Measurements from ENCODE around the gene ACTR2. TPM values are rescaled to one million over a fixed set of nuclear protein-coding genes. Genes with fewer than 3 reads are reported as not detected.
A peak's percentile ranks its signal among the peaks of the same experiment; 100 is the strongest.
"Not testable (repeated sequence)": the region's sequence is repeated elsewhere in the genome, so short reads cannot be mapped to it uniquely, and the experiment has no call there.

Gene ACTR2
- total RNA-seq, 3 donors from 2014 or later: 235 to 273 (median 268) TPM

- Histone ChIP-seq H3K4me3 (no peak overlapping the region), H3K36me3 (ENCODE audit: low read depth) (no peaks in the 10 kb centered on the region), H3K9me3 (no peaks in the 10 kb centered on the region), H3K4me1 (ENCODE audit: low read depth) (no peaks in the 10 kb centered on the region)
- no peak for DNase-seq
- intact Hi-C loops (cut with DNase I, micrococcal nuclease): no loop called here
- no peak for TF ChIP-seq CTCF (IDR thresholded peaks at IDR 0.05)
- ATAC-seq: no peak
Observed at GRCh38 chr2:65313954-65314256, 86.3 kb downstream of the ACTR2 start.

GRCh38 chr2:65314801-65315441 lies 87.3 kb downstream of the ACTR2 start:
- no peak for TF ChIP-seq CTCF (IDR thresholded peaks at IDR 0.05)
- Histone ChIP-seq H3K4me3 (no peak overlapping the region), H3K9me3 (no peaks in the 10 kb centered on the region), H3K36me3 (ENCODE audit: low read depth) (no peaks in the 10 kb centered on the region), H3K4me1 (ENCODE audit: low read depth) (peaks cover 3% of the 10 kb centered on the region)
- ATAC-seq (no peak), DNase-seq (no peak)
- intact Hi-C loops (cut with DNase I, micrococcal nuclease): no loop called here

- Histone ChIP-seq H3K4me1 (ENCODE audit: low read depth) (peaks cover 6% of the 10 kb centered on the region), H3K9me3 (no peaks in the 10 kb centered on the region), H3K4me3 (no peak overlapping the region), H3K36me3 (ENCODE audit: low read depth) (no peaks in the 10 kb centered on the region)
- DNase-seq (peak in 1 of 3 donors; percentile 30), ATAC-seq (no peak)
- no peak for TF ChIP-seq CTCF (IDR thresholded peaks at IDR 0.05)
- intact Hi-C loops (cut with DNase I, micrococcal nuclease): no loop called here
Observed at GRCh38 chr2:65316072-65316471, 88.4 kb downstream of the ACTR2 start.

- H3K9me3 ChIP-seq; H3K4me1 ChIP-seq (ENCODE audit: low read depth); H3K4me3 ChIP-seq; intact Hi-C loops (cut with DNase I, micrococcal nuclease); ATAC-seq; DNase-seq; H3K36me3 ChIP-seq (ENCODE audit: low read depth): not testable (repeated sequence)
Observed at GRCh38 chr2:65317351-65317750, 89.7 kb downstream of the ACTR2 start.

GRCh38 chr2:65317841-65318240 lies 90.2 kb downstream of the ACTR2 start:
- DNase-seq (no peak), ATAC-seq (no peak)
- H3K9me3 ChIP-seq: no peaks in the 10 kb centered on the region
- H3K36me3 ChIP-seq (ENCODE audit: low read depth): no peaks in the 10 kb centered on the region
- TF ChIP-seq CTCF (IDR thresholded peaks at IDR 0.05): no peak
- peaks cover 6% of the 10 kb centered on the region for H3K4me1 ChIP-seq (ENCODE audit: low read depth)
- H3K4me3 ChIP-seq: no peak overlapping the region
- intact Hi-C loops (cut with DNase I, micrococcal nuclease): no loop called here

- peaks cover 6% of the 10 kb centered on the region for H3K4me1 ChIP-seq (ENCODE audit: low read depth)
- DNase-seq: no peak
- intact Hi-C loops (cut with DNase I, micrococcal nuclease): no loop called here
- H3K4me3 ChIP-seq: no peak overlapping the region
- no peak for ATAC-seq
- no peaks in the 10 kb centered on the region for H3K9me3 ChIP-seq
- no peaks in the 10 kb centered on the region for H3K36me3 ChIP-seq (ENCODE audit: low read depth)
- no peak for TF ChIP-seq CTCF (IDR thresholded peaks at IDR 0.05)
Observed at GRCh38 chr2:65319072-65319673, 91.5 kb downstream of the ACTR2 start.
